Heart right ventricle (tissue), 16 donors: ENCODE measurements around the gene F8A1. TPM values are rescaled to one million over a fixed set of nuclear protein-coding genes. Genes with fewer than 3 reads are reported as not detected.
"Not testable (repeated sequence)": the region's sequence is repeated elsewhere in the genome, so short reads cannot be mapped to it uniquely, and the experiment has no call there.

Experiments
- ATAC-seq, 8 donors: fragments of 200-7000 bp; cut with Tn5 transposase; one replicate each; pipeline ENCODE4 v1.9.1; 2020; ENCODE audit warnings: mild to moderate bottlenecking in 8 of 8, moderate library complexity in 8 of 8, moderate number of reproducible peaks in 1 of 8
- DNase-seq, 2 donors: peaks; one replicate each; pipeline ENCODE4 v3.0.0-alpha.2; 2020
- H3K27ac ChIP-seq, 10 donors: fragments of 200-600 bp; sonication (generic) in 2 of 10; one replicate each; pipeline versions ENCODE4 v1.5.0 to v1.8.0; 2020 to 2022; ENCODE audit warnings: mild to moderate bottlenecking in 3 of 10
- H3K27me3 ChIP-seq, 7 donors: fragments of 200-600 bp; one replicate each; pipeline ENCODE4 v1.8.0; 2021 to 2022; ENCODE audit warnings: mild to moderate bottlenecking in 2 of 7
- H3K36me3 ChIP-seq, 9 donors: fragments of 200-600 bp; sonication (generic) in 1 of 9; one replicate each; pipeline versions ENCODE4 v1.5.0 to v1.8.0; 2020 to 2022; ENCODE audit warnings: mild to moderate bottlenecking in 2 of 9
- H3K4me1 ChIP-seq, 9 donors: fragments of 200-600 bp; sonication (generic) in 1 of 9; one replicate each; pipeline versions ENCODE4 v1.5.0 to v1.8.0; 2020 to 2022; ENCODE audit warnings: mild to moderate bottlenecking in 4 of 9
- H3K4me3 ChIP-seq, 10 donors: fragments of 200-600 bp; sonication (generic) in 2 of 10; one replicate each; pipeline versions ENCODE4 v1.5.0 to v1.8.0; 2020 to 2022; ENCODE audit warnings: mild to moderate bottlenecking in 7 of 10, moderate library complexity in 2 of 10
- H3K9me3 ChIP-seq, 11 donors: fragments of 200-600 bp in 10 of 11; sonication (generic) in 2 of 11; one replicate each; pipeline versions ENCODE4 v1.5.0 to v1.8.0; 2013 to 2022; ENCODE audit warnings: mild to moderate bottlenecking in 2 of 11, control low read depth in 1 of 11, moderate library complexity in 1 of 11
- WGBS, 2 donors: extraction: QIAGEN DNeasy Blood & Tissue Kit; methylation state at CpG; one replicate each; pipeline ENCODE4 v1.1.7; 2013; ENCODE audit warnings: inconsistent platforms in 1 of 2; 5-methylcytosine and 5-hydroxymethylcytosine counted together
- intact Hi-C, 10 donors: fragments of 100-400 bp; cut with DNase I; formaldehyde crosslinking; loops; one replicate each; pipeline versions ENCODE4 v1.11.1 to v1.14.2; 2022
- polyA plus RNA-seq, 2 donors: library from polyadenylated mRNA; stranded (reverse); fragments of 200-250 nt; gene quantifications; one replicate each; pipeline ENCODE4 v1.2.3, GENCODE V29; 2013
- total RNA-seq, 10 donors: library from RNA; stranded (reverse); fragmentation: NEBNext Ultra II Directional in 3 of 10; extraction: Animal tissue kit (Norgen Biotek cat#: 25700) in 3 of 10; gene quantifications; one replicate each; pipeline versions ENCODE4 v1.2.1 to v1.2.4, GENCODE V29; 2021 to 2023
- TF ChIP-seq, protein P1 (sequence below), 9 donors: fragments of 200-600 bp; sonication (generic) in 2 of 9; IDR thresholded peaks; one replicate each; pipeline versions ENCODE4 v1.5.0 to v1.8.0; 2021 to 2022; ENCODE audit warnings: antibody characterized with exemption in 9 of 9, mild to moderate bottlenecking in 5 of 9, moderate library complexity in 1 of 9
- donor health status: Arrhythmogenic right ventricular cardiomyopathy.
- donor health status: ischemic (EF 13 %, LVEDD 7.1; RV severe dilation, severe dysfunction).
- donor health status: healthy with polysubstance abuse.
- donor health status: DM: no; HTN: yes; CAD: no.
- donor health status: DM: no; HTN: no; CAD: no.
- donor health status: ischemic (EF 25% LVEDD 6.9; RV normal size, moderate dysfunction).
- donor health status: ischemic (EF 25% LVEDD 5.7; RV mildly dilated, moderate dysfunction).
- donor health status: healthy.
- donor health status: DM: yes; HTN: yes; CAD: no.
- donor health status: Ischemic cardiomyopathy.
- donor health status: ischemic (EF 35%, LVEDD 5.7; RV mildly dilated, moderate dysfunction).
- donor health status: nonischemic (EF 11% LVEDD 7.7; RV severe dilation, severe dysfunction).
- donor health status: DM: yes; HTN: yes; CAD: no.
- donor health status: PGD.
- donor health status: ischemic (EF 29% LVEDD 5.4; RV normal size, mild dysfunction).
- donor health status: nonischemic (EF 23%, LVEDD 6.1; RV moderate dilation, normal function).

The F8A1 gene
- total and polyA plus RNA-seq, 12 donors = 13.9 to 41.5 (median 26.9) TPM

DNA sequence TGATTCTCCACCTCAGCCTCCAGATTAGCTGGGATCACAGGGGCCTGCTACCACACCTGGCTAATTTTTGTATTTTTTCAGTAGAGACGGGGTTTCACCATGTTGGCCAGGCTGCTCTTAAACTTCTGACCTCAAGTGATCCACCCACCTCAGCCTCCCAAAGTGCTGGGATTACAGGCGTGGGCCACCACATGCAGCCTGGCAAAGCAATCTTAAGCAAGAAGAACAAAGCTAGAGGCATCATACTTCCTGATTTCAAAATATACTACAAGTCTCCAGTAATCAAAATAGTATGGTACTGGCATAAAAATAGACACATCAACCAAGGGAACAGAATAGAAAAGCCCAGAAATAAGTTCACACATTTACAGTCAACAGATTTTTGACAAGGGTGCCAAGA, 12.8 kb upstream of the F8A1 start:
- no peaks in the 10 kb centered on the region for H3K36me3 ChIP-seq
- H3K9me3 ChIP-seq = peaks cover 0 to 23% (median 0%) of the 10 kb centered on the region in 11 donors
- no peak overlapping the region for H3K27ac ChIP-seq
- intact Hi-C loops = no loop called here
- TF ChIP-seq, protein P1, sequence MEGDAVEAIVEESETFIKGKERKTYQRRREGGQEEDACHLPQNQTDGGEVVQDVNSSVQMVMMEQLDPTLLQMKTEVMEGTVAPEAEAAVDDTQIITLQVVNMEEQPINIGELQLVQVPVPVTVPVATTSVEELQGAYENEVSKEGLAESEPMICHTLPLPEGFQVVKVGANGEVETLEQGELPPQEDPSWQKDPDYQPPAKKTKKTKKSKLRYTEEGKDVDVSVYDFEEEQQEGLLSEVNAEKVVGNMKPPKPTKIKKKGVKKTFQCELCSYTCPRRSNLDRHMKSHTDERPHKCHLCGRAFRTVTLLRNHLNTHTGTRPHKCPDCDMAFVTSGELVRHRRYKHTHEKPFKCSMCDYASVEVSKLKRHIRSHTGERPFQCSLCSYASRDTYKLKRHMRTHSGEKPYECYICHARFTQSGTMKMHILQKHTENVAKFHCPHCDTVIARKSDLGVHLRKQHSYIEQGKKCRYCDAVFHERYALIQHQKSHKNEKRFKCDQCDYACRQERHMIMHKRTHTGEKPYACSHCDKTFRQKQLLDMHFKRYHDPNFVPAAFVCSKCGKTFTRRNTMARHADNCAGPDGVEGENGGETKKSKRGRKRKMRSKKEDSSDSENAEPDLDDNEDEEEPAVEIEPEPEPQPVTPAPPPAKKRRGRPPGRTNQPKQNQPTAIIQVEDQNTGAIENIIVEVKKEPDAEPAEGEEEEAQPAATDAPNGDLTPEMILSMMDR (IDR thresholded peaks at IDR 0.05) = no peak
- ATAC-seq (no peak), DNase-seq (no peak)
- H3K27me3 ChIP-seq = no peaks in the 10 kb centered on the region
- H3K4me3 ChIP-seq = no peak overlapping the region
- no peaks in the 10 kb centered on the region for H3K4me1 ChIP-seq
- WGBS, 2 donors = 75 to 91% methylated on average over 2 of the region's 2 CpGs

DNA sequence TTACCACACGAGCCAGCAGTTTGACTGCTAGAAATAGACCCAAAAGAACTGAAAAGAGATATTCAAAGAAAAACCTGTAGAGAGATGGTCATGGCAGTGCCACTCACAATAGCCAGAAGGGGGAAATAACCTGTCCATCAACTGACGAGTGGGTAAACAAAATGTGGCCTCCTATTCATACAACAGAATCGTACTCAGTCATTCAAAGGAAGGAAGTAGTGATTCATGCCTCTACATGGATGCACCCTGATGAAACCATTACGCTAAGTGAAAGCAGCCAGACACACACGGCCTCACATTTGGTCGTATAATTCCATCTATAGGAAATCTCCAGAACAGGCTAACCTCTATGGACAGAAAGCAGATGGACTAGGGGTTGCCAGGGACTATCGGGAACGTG, 2.1 kb upstream of the F8A1 start:
- ATAC-seq, DNase-seq, H3K36me3 ChIP-seq, H3K27ac ChIP-seq, H3K4me1 ChIP-seq, H3K4me3 ChIP-seq, H3K27me3 ChIP-seq, H3K9me3 ChIP-seq, intact Hi-C loops: not testable (repeated sequence)
- WGBS, 2 donors = no CpG with 5 or more reads among the region's 8 CpGs

DNA sequence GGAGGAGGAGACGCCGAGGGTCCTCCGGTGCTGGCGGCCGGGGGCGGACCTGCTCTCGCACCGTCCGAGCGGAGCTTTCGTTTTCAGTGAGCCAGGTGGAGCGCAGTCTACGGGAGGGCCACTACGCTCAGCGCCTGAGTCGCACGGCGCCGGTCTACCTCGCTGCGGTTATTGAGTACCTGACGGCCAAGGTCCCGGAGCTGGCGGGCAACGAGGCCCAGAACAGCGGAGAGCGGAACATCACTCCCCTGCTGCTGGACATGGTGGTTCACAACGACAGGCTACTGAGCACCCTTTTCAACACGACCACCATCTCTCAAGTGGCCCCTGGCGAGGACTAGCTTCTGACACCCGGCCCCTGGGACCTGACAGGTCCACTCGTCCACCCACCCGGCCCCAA, 1.1 kb upstream of the F8A1 start:
- H3K4me3 ChIP-seq, H3K9me3 ChIP-seq, H3K36me3 ChIP-seq, ATAC-seq, intact Hi-C loops, H3K27me3 ChIP-seq, H3K27ac ChIP-seq, H3K4me1 ChIP-seq, DNase-seq: not testable (repeated sequence)
- 100% methylated on average over 6 of the region's 33 CpGs; no CpG with 5 or more reads in 1 of the 2 donors for WGBS, 2 donors

DNA sequence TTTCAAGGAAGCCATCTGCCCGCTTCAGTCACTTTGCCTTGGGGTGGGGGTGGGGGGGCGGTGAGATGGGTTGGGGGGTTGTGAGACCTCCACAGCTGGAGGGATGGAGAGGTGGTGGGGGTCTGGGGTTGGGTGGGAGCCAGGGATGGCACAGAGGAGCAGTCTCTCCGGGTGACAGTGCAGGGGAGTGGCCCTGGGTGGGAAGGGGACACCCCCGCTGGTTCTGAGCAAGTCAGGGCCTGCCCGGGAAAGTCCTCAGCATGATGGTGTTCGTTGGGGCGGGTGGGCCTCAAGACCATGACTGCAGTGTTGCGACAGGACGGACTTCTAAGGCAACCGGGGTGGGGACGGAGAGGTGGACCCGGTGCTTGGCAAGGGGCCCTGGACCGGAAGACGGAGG, 606 bp upstream of the F8A1 start:
- H3K27me3 ChIP-seq, H3K27ac ChIP-seq, H3K36me3 ChIP-seq, H3K9me3 ChIP-seq, intact Hi-C loops, H3K4me3 ChIP-seq, H3K4me1 ChIP-seq: not testable (repeated sequence)
- WGBS, 2 donors = 63 to 96% methylated on average over 2 to 3 of the region's 14 CpGs
- peak in 1 of 2 donors; percentile 14 for DNase-seq
- peak in 6 of 8 donors; percentile 2 to 54 (median 22) for ATAC-seq

DNA sequence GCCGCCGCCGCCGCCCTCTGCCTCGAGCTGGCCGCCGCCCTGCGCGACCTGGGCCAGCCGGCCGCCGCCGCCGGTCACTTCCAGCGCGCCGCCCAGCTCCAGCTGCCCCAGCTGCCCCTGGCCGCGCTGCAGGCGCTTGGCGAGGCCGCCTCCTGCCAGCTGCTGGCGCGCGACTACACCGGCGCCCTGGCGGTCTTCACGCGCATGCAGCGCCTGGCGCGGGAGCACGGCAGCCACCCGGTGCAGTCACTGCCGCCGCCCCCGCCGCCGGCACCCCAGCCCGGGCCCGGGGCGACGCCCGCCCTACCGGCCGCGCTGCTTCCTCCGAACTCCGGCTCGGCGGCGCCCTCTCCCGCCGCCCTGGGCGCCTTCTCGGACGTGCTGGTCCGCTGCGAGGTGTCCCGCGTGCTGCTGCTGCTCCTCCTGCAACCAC, 650 bp downstream of the F8A1 start:
- peak; percentile 56 to 73 (median 66) for ATAC-seq
- DNase-seq, H3K27me3 ChIP-seq, H3K36me3 ChIP-seq, H3K9me3 ChIP-seq, H3K4me3 ChIP-seq, H3K27ac ChIP-seq, H3K4me1 ChIP-seq, intact Hi-C loops: not testable (repeated sequence)
- WGBS, 2 donors = no CpG with 5 or more reads among the region's 62 CpGs

DNA sequence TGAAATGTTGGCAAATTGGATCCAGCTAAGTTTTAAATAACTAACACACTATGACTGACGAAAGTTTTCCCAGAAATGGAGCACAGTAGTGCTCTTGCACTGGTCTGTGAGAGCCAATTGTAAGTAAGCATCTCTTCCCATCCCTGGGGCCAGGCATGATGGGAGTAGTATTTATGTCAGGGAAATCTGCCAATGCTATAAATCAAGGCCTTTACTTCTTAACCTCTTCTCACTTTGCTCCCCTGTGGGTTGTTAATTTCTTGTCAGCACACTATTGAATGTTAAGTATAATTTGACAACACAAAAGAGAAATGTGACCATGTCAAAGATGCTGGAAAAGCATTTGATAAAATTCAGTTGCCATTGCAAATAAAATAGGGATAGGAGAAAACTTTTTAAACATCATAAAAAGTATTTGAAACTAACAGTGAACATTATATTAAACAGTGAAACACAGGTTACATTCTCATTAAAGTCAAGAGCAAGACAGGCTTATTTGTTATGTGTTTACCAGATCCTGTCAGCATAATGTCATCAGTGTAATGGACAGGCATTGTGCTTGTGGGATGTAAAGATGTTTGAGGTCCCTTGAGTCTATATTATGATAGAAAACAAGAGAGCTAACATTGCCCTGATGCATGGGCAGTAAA, 5.0 kb downstream of the F8A1 start:
- TF ChIP-seq, protein P1 (IDR thresholded peaks at IDR 0.05) = no peak
- ATAC-seq = no peak
- WGBS, 2 donors = 73 to 80% methylated on average over 1 of the region's 1 CpG
- Histone ChIP-seq H3K9me3 (no peaks in the 10 kb centered on the region), H3K27me3 (no peaks in the 10 kb centered on the region), H3K4me1 (no peaks in the 10 kb centered on the region), H3K4me3 (no peak overlapping the region), H3K27ac (no peak overlapping the region), H3K36me3 (peaks cover 0 to 25% (median 0%) of the 10 kb centered on the region in 9 donors)
- intact Hi-C loops = loop anchor here in 1 of 10 donors (10.0 kb wide), 1 partner anchor 164 kb away; no protein-coding TSS in a partner anchor
- DNase-seq = no peak
